HG02763 (cell line): ENCODE data around the gene GRHL3.

Source experiments
- ATAC-seq: cut with Tn5 transposase; IDR thresholded peaks from one replicate; pipeline ENCODE4 v1.9.1; 2021; ENCODE audit warnings: mild to moderate bottlenecking, moderate library complexity; ENCODE audit not compliant: unreplicated experiment

The GRHL3 gene

GRCh38 chr1:24391882-24392603 is 72.9 kb downstream of the GRHL3 start:
- peak; percentile 66 for ATAC-seq

DNA sequence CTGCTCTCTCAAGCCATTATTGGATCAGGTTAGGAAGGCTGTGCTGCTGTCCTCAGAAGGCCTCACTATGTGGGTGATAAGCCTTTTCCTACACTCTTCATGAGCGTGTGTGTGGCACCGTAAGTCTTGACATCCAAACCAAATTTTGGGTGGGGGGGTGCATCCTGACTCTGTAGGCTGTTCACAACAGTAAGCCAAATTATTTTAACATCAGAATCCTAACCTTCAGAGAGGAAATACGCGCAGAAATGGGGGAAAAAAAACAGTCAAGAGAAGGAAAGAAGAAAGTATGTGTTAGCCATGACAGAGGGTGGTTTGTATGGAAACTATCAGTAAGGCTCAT is 73.4 kb downstream of the GRHL3 start:
- no peak for ATAC-seq

GRCh38 chr1:24392982-24393650 is 74.0 kb downstream of the GRHL3 start:
- no peak for ATAC-seq

DNA sequence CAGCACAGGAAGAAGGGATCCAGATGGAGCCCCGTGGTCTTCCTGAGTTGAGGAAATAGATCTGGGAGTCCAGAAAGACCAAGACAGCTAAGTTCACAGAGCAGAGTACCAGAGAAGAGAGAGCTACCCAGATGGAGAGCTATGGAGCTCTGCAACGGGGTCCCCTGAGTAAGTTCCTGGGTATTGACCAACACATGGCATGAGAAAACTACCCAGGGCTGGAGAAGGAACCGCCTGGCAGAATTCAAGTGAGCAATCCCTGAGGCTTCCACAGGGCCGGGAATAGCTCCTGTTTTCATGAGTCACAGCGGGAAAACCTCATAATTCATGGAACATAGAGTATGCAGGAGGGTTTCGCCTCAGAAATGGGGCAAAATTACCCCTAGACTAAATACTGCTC is 74.7 kb downstream of the GRHL3 start:
- ATAC-seq: no peak

DNA sequence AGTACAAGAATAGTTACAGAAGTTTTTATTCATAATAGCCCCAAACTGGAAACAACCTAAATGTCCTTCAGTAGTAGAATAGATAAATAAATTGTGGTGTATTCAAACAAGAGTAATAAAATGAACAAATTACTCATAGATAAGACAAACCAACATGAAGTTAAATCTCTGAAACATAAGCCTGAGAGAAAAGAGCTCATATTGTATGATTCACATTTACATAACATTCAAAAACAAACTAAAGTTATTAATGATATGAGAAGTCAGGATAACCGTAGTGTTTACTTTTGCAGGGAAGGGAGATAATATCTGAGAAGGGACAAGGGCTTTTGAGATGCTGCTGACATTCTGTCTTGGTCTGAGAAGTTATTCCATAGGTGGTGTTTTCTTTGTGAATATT is 80.9 kb downstream of the GRHL3 start:
- ATAC-seq: no peak

DNA sequence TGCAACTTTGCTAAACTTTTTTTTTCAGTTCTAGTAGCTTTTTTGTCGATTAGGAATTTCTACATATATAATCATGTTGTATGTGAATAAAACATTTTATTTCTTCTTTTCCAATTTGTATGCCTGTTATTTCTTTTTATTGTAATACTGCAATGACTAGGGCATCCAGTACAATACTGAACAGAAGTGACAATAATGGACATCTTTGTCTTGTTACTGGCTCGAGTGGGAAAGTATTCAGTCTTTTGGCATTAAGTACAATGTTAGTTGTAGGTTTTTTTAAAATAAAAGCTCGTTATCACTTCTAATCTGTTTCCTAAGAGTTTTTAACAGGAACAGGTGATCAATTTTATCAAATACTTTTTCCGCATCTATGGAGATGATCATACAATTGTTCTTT is 84.6 kb downstream of the GRHL3 start:
- ATAC-seq: no peak
